ENCODE data around the gene PRSS33. TPM values are rescaled to one million over a fixed set of nuclear protein-coding genes. Genes with fewer than 3 reads are reported as not detected.

The PRSS33 gene
- total RNA-seq, 4 donors from 2014 or later: not detected

GRCh38 chr16:2770057-2770951, 17.1 kb downstream of the PRSS33 start:
- no peaks in the 10 kb centered on the region for H3K27me3 ChIP-seq
- WGBS, 2 donors (ENCODE audit: low coverage in 1 of 2): 66 to 73% methylated on average over 3 to 10 of the region's 32 CpGs
- H3K9me3 ChIP-seq: no peaks in the 10 kb centered on the region
- H3K27ac ChIP-seq: peak overlapping the region in 3 of 4 donors; percentile 35 to 48 (median 40)
- no peak overlapping the region for H3K4me3 ChIP-seq
- peaks cover 0 to 66% (median 7%) of the 10 kb centered on the region in 3 donors for H3K4me1 ChIP-seq
- H3K36me3 ChIP-seq: peaks cover 0 to 99% of the 10 kb centered on the region in 2 donors
- peak; percentile 5 for ATAC-seq
- TF ChIP-seq POLR2A (IDR thresholded peaks at IDR 0.05): no peak
- TF ChIP-seq EP300 (IDR thresholded peaks at IDR 0.05): no peak
- TF ChIP-seq POLR2AphosphoS5 (IDR thresholded peaks at IDR 0.05): peak; percentile 14

DNA sequence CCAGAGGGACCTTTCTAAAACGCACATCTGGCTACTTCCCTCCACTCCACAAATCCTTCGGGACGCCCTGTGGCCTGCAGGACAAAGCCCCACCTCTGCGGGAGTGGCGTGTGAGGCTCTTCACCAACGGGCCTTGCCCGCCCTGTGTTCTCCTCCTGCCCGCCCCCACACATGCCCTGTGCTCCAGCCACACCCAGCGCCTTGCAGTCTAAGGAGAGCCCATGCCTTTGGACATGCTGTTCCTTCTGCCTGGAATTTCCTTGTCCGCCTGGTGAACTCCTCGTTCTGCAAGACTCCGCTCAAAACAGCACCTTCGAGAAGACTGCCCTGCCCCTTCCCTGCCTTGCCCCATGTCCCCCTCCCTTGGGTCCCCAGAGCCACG, 17.7 kb downstream of the PRSS33 start:
- ATAC-seq: peak; percentile 44
- 44% methylated on average over 11 of the region's 14 CpGs; no CpG with 5 or more reads in 1 of the 2 donors for WGBS, 2 donors (ENCODE audit: low coverage in 1 of 2)
- H3K36me3 ChIP-seq: peaks cover 0 to 99% of the 10 kb centered on the region in 2 donors
- no peaks in the 10 kb centered on the region for H3K27me3 ChIP-seq
- H3K4me1 ChIP-seq: peaks cover 0 to 60% (median under 1%) of the 10 kb centered on the region in 3 donors
- H3K9me3 ChIP-seq: no peaks in the 10 kb centered on the region
- TF ChIP-seq POLR2A (IDR thresholded peaks at IDR 0.05): no peak
- no peak for TF ChIP-seq EP300 (IDR thresholded peaks at IDR 0.05)
- no peak for TF ChIP-seq POLR2AphosphoS5 (IDR thresholded peaks at IDR 0.05)
- TF ChIP-seq, protein P1, sequence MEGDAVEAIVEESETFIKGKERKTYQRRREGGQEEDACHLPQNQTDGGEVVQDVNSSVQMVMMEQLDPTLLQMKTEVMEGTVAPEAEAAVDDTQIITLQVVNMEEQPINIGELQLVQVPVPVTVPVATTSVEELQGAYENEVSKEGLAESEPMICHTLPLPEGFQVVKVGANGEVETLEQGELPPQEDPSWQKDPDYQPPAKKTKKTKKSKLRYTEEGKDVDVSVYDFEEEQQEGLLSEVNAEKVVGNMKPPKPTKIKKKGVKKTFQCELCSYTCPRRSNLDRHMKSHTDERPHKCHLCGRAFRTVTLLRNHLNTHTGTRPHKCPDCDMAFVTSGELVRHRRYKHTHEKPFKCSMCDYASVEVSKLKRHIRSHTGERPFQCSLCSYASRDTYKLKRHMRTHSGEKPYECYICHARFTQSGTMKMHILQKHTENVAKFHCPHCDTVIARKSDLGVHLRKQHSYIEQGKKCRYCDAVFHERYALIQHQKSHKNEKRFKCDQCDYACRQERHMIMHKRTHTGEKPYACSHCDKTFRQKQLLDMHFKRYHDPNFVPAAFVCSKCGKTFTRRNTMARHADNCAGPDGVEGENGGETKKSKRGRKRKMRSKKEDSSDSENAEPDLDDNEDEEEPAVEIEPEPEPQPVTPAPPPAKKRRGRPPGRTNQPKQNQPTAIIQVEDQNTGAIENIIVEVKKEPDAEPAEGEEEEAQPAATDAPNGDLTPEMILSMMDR (IDR thresholded peaks at IDR 0.05): no peak
- no peak overlapping the region for H3K4me3 ChIP-seq
- peak overlapping the region in 2 of 4 donors; percentile 40 to 48 for H3K27ac ChIP-seq

GRCh38 chr16:2769100-2769529, 18.2 kb downstream of the PRSS33 start:
- no peak for ATAC-seq
- no peak overlapping the region for H3K4me3 ChIP-seq
- peaks cover 0 to 54% (median 0%) of the 10 kb centered on the region in 3 donors for H3K4me1 ChIP-seq
- no peaks in the 10 kb centered on the region for H3K27me3 ChIP-seq
- H3K36me3 ChIP-seq: peaks cover 0 to 99% of the 10 kb centered on the region in 2 donors
- WGBS, 2 donors (ENCODE audit: low coverage in 1 of 2): 100% methylated on average over 3 of the region's 11 CpGs; no CpG with 5 or more reads in 1 of the 2 donors
- TF ChIP-seq POLR2AphosphoS5 (IDR thresholded peaks at IDR 0.05) (no peak), POLR2A (IDR thresholded peaks at IDR 0.05) (no peak), EP300 (IDR thresholded peaks at IDR 0.05) (no peak)
- TF ChIP-seq, protein P1 (IDR thresholded peaks at IDR 0.05): no peak
- peak overlapping the region in 2 of 4 donors; percentile 29 to 48 for H3K27ac ChIP-seq
- H3K9me3 ChIP-seq: no peaks in the 10 kb centered on the region

GRCh38 chr16:2768403-2769089, 18.8 kb downstream of the PRSS33 start:
- Histone ChIP-seq H3K27me3 (no peaks in the 10 kb centered on the region), H3K9me3 (no peaks in the 10 kb centered on the region), H3K4me1 (peaks cover 0 to 49% (median 0%) of the 10 kb centered on the region in 3 donors), H3K36me3 (peaks cover 0 to 99% of the 10 kb centered on the region in 2 donors), H3K4me3 (no peak overlapping the region), H3K27ac (peak overlapping the region in 2 of 4 donors; percentile 29 to 48)
- no peak for ATAC-seq
- TF ChIP-seq POLR2A (IDR thresholded peaks at IDR 0.05) (no peak), EP300 (IDR thresholded peaks at IDR 0.05) (no peak), POLR2AphosphoS5 (IDR thresholded peaks at IDR 0.05) (no peak)
- TF ChIP-seq, protein P1 (IDR thresholded peaks at IDR 0.05): no peak
- 83% methylated on average over 8 of the region's 17 CpGs; no CpG with 5 or more reads in 1 of the 2 donors for WGBS, 2 donors (ENCODE audit: low coverage in 1 of 2)

DNA sequence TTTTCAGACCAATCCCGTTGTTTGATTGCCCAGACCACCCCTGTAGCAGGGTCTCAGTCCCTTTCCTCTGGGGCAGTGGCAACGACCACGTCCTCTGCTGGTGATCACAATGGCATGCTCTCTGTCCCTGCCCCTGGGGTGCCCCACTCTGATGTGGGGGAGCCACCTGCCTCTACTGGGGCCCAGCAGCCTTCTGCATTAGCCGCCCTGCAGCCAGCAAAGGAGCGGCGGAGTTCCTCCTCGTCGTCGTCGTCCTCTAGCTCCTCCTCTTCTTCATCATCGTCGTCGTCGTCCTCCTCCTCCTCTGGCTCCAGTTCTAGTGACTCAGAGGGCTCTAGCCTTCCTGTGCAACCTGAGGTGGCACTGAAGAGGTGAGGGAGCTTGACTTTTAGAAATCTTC, 19.5 kb downstream of the PRSS33 start:
- WGBS, 2 donors (ENCODE audit: low coverage in 1 of 2): 42 to 50% methylated on average over 2 to 3 of the region's 14 CpGs
- H3K36me3 ChIP-seq: peaks cover 0 to 99% of the 10 kb centered on the region in 2 donors
- H3K4me1 ChIP-seq: peaks cover 0 to 42% (median 0%) of the 10 kb centered on the region in 3 donors
- no peak overlapping the region for H3K4me3 ChIP-seq
- TF ChIP-seq POLR2AphosphoS5 (IDR thresholded peaks at IDR 0.05) (no peak), EP300 (IDR thresholded peaks at IDR 0.05) (no peak)
- TF ChIP-seq, protein P1 (IDR thresholded peaks at IDR 0.05): no peak
- H3K9me3 ChIP-seq: no peaks in the 10 kb centered on the region
- no peak overlapping the region for H3K27ac ChIP-seq
- no peak for ATAC-seq
- no peaks in the 10 kb centered on the region for H3K27me3 ChIP-seq

All from gastroesophageal sphincter (tissue), 4 donors.